HG03575 (cell line): ENCODE measurements around the gene KIF26B.

Experiments
- ATAC-seq: cut with Tn5 transposase; IDR thresholded peaks from one replicate; pipeline ENCODE4 v1.9.1; 2021; ENCODE audit not compliant: unreplicated experiment, insufficient number of reproducible peaks, low FRiP score; ENCODE audit errors: extremely low read depth

KIF26B gene

DNA sequence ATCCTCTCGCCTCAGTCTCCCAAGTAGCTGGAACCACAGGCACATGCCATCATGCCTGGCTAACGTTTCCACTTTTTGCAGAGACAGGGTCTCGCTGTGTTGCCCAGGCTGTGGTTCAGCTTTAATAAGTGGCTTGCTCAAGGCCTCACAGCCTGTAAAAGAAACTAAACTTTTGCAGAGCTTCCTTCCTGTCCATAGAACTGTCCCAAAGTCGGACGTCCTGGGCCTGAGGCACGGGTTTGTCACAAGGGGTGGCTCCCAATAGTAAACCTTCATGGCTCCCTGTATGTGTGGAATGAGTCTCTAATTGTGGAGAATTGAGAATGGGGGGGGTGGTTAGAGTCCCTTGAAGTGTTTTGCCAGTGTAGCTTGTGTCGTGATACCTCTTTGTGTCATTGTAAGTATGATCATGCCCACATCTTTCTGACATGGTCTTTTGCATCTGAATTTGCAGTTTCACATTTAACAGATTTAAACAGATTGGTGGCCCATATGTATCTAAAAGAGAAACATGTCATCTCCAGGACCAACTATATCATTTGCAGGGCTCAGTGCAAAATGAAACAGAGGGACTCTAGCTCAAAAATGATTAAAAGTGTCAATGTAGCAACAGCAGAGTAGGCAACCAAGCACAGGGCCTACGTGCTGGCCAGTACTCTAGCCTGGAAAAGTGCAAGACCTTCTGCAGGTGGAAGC, 332.1 kb downstream of the KIF26B start:
- ATAC-seq = no peak

DNA sequence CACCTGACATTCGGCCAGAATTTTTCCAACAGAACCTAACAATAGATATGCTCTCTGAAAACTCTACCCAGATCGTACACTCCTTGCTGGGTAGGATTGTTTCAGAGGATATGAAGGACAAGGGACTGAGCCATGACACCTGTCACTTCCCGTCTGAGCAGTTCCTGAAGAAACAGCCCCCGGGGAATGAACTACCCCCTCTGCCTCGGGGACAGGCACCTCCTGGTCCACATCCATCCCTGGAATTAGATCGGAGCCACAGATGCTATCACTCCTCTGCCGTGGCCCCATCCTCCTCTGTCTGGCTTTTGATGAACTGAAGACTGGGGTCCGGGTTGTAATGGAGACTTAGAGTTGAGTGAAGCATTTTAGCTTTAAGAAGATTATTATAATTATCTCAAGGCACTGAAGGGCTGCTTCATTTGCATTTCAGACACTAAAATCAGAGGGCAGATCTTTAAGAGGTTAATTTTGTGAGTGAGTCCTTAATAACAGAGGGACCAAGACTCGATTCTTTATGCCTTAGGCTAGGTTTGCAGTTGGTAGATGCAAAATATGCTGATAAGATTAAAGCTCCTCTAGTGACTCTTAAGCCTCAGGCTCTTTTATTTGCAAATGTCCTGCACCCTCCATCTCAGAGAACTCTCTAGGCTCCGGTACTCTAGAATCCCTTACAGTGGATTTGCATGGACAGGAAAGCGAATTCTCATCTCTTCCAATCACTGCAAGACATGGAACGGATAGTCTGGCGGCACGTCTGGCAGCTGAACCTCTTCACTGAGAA, 333.8 kb downstream of the KIF26B start:
- no peak for ATAC-seq

DNA sequence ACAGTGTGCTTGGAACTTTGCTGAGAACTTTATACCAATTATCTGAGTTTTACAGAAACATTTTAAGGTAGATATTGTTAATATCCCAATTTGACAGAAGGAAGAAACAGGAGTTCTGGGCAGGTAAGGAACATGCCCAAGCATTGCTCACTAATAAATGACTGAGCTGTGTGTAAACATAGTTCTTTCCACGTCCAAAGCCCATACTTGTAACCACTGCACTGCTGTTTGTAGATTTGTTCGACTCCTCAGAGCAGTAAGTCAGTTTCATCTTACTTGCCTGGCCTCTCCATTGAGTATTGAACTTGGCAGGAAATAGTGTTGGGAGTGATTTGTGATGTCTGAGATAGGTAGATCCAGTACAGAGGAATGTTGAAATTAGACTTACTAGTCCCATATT, 335.1 kb downstream of the KIF26B start:
- ATAC-seq = no peak

DNA sequence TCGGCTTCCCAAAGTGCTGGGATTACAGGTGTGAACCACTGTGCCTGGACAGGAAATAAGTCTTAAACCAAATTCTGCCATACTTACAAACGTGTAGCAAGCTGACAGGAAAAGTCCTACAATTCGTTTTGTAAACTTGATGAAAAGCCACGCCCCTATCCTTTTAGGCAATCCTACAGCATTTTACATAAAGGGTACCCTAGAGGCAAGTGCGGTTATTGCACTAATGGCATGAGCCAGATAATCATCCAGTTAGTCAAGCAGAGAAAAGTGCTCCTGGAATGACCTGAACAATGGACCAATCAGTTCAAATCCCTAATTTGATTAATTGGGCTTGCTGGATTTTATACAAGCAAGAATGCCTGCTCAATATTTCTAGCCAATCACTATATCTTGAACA, 338.2 kb downstream of the KIF26B start:
- ATAC-seq = no peak

DNA sequence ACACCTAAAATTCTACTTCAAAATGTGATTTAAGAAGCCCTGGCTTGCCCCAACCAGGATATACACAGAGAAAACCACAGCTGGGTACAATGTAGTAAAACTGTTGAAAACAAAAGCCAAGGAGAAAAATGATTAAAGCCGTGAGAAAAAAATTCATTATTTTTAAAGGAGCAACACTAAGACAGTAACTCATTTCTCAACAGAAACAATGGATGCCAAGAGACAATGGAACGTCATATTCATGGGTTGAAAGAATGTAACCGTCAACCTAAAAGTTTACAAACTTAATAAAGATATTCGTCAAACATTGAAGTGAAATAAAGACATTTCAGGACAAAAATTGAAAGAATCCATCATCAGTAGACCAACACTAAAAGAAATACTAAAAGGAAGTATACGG, 340.9 kb downstream of the KIF26B start:
- ATAC-seq = no peak

DNA sequence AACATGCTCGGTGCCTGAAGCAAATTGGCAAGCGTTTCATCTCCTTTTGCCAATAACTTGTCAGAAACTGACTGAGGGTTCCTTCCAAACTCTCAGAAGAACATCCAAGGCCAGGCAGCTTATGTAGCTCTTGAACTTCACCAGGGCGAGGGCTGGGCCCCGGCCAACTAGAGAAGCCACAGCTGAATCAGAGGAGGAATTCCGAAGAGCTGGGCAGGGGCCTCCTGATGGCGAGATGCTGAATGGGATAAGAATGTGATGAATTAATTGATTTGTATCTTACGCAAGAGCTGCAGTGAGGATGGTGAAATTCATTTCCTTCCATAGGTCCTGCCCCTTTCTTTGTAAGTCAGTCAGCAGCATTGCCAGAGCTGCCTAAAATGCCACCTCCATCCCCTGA, 345.8 kb downstream of the KIF26B start:
- ATAC-seq = no peak

DNA sequence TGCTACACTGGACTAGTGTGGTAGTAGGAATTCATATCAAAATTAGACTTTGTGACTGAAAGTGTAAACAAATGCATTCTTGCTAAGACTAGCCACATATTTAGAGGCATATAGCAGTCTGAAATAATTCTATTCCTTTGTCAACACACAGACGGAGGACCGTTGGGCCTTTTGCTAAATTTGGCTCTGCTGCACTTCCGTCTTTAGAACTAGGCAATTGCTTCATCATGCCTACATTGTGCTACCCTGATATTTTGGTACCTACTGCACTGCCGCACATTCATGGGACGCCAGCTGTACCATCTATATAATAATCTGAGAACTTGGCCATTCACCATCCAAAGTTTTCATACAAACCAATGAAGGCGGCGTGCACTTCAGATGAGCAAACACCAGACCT, 346.8 kb downstream of the KIF26B start:
- no peak for ATAC-seq

DNA sequence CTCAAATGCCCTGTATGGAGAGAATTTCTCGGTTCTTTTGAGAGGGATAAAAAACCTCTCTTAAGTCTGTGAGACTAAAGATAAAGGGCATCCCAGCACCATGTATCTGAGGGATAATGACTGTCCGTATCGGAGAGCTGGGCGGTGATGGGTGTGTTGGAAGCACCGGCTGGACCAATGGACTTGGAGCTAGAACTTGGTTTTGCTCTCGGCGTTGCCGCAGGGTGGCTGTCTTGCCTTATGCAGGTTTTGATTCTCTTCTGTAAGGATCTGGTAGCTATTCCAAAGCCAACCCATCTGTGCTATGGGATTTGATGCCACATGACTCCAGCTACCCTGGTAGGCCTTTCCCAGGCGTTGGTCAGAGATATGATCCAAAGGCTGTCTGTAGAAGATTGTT, 348.8 kb downstream of the KIF26B start:
- no peak for ATAC-seq

DNA sequence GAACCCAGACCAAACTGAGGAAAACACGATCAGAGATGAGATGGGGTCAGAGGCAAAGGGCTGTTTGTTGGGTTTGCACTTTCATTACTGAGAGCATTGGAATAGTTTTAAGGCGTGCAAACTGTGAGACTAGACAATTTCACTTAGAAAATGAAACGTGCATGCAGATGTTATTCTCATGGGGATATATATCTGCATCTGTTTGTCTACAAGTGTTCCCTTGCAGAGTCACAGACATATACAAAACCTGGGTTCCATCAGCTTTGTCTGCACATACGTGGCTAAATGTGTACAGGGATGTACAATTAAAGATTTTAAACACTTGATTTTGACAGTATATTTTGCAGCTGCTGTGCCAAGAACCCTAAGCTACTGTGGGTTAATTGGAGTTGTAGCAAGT, 355.4 kb downstream of the KIF26B start:
- no peak for ATAC-seq

DNA sequence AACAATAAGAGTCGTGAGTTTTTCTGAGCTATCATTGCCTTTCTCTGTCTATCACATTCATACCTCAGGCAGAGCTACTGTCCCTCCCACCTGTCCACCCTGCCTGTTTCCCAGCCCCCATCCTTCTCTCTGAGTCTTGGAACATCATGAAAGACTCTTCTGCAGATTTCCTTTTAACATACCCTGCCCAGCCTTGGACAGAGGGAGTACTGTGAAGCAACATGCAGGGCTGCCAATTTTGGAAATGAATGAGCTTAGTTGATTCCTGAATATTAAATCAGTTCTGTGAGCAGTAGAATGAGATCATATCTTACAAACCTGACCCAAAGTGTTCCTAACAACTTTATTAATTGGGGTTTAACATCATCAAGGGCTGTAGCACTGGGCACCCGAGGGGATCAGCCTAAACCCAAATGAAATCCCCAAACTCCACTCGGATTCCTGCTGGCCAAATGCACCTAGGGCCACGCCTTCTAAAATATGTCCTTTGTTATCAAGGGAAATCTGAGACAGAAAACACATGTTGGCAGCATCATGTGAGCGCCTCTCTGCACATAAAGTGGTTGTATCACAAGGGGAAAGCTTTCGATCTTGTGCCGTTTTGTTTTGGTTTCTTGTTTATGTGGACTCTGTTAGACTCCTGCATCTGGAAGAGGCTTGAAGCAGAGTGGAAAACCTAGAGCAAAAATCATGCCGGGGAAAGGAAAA, 357.6 kb downstream of the KIF26B start:
- no peak for ATAC-seq

DNA sequence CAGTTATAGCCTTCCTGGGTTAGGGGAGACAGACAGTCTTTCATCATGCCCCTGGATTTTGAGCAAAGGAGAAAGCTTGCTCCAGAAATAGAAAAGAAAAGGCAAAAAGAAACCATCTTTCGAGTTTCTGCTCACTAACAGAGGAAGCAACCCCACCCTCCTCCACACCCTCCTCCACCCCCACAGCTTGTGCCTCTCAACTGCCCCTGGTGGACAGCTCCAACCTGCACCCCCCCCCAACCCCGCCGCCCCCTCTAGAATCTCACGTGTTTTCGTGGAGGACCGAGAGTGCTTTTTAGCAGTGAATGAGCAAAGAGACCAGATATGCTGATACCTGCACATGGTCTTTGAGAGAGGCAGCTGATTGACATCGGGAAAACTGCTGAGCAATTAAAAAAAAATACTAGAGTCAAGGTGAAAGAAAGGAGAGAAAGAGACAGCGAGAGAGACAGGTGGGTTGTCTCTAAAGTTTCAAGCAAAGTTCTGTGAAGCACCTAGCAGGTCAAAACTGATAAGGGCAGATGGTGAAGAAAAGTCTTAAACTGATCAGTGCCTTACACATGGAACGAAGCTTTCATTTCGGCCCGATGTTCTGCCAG, 358.3 kb downstream of the KIF26B start:
- ATAC-seq = no peak

DNA sequence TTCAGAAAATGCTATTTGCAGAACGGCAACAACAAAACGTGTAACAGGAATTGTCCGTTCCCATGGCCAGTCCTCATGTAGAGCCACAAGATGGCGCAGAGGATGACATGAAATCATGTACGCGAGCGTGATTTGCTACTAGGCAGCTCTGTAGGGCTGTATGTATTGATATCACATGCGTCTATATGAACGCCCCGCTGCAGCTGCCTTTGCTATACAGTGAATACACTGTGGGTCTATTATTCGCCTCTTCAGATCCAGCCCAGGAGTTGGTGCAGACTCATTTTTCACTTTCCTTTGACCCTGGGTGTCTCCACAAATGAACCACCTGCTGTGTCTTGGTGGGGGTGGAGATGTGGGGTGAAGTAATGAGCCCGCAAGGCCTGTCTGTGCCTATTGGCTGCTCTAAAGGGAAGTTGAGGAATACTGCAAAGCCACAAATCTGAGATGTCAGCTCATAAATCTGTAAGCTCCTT, 361.5 kb downstream of the KIF26B start:
- no peak for ATAC-seq

DNA sequence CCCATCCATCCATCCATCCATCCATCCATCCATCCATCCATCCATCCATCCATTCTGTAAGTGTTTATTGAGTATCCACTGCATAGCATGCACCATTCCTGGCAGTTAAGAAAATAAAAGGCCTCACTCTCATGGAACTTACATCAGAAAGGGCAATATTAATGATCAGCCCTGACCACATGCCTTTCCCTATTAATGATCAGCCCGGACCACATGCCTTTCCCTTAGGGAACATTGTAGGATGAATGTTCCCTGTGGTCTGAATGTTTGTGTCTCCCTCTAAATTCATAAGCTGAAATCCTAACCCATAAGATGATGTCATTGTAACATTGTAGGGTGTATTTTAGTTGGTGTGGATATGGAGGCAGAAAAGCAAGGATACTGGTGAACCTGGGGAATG, 365.8 kb downstream of the KIF26B start:
- no peak for ATAC-seq

DNA sequence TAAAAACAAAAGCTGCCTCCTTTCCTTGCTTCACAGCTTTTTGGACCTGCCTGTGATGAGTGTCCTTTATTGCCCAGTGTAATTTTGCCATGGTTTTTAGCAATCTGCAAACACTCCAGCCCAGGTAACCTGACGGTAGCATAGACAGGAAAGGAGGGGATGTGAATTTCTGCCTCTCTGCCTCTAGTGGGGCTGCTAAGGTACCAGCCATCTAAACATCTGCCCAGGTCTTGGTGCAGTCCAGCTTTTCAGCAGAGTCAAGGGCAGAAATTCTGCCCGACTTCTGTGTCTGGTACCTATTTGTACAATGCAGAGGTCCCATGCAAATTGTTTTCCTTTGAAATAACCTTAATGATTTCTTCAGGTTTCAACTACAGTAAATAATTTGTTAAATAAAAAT, 371.4 kb downstream of the KIF26B start:
- ATAC-seq = no peak

DNA sequence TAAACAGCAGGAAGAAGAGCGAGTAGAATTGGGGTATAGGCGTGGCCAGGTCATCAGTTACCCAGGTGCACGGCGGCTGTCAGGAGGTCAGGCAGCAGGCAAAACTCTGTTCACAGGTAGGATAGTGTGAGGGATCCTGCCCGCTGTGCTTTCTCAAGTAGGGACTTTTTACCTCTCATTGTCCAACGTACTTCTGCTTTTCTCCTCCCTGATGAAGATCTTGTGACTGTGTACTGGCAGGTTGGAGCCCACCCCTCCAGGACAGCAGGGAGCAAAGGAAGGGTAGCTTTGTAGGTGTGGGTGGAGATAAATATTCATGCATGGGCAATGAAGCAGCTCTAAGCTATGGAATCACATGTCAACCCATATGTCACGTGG, 373.5 kb downstream of the KIF26B start:
- ATAC-seq = no peak

DNA sequence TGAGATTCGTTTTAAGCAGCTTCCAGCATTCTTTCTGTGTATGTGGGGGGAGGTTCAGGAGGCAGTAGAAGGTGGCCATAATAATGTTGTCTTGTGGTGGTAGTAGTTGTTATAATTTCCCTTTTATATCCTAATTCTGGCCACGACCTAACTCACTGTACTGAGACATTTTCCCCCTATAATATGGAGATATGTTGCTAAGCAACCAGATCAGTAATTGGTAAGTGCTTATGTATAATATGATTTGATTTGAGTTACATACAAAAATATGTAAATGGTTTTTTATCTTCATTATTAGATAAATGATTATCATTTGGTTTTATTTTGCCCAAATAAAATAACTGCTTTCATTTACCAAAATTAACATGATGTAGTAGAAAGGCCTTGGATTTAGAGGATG, 376.2 kb downstream of the KIF26B start:
- no peak for ATAC-seq

DNA sequence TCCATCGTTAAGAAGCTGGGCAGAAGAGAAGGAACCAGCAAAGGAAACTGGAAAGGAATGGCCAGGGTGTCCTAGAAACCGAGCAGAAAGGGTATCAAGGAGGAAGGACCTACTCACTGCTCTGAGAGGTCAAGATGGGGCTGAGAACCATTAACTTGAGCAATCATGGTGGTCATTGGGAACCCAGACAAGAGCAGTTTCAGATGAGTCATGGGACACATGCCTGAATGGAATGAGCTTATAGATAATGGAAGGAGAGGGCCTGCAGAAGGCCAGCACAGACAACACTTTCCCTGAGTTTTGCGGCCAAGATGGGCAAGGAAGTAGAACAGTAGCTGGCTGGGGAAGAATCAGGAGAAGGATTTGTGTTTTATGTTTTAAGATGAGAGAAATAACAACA, 383.2 kb downstream of the KIF26B start:
- ATAC-seq = no peak

DNA sequence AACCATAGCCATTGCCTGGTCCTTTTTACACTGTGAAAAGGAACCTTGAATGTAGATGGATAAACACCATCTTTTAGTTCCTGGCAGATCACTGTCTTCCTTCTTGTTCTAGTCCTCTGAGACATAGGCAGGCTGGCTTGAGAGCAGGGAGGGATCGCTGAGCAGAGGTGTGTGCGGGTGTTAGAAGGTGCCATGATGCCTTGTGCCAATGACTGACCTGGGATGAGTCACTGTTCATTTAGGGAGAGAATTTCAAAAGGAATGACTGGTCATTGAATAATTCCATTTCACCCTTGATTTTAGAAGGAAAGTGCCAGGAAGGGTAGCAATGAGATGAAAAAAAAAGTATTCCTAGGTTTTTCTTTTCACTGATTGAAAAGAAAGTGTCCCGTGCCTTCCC, 383.9 kb downstream of the KIF26B start:
- ATAC-seq = no peak

DNA sequence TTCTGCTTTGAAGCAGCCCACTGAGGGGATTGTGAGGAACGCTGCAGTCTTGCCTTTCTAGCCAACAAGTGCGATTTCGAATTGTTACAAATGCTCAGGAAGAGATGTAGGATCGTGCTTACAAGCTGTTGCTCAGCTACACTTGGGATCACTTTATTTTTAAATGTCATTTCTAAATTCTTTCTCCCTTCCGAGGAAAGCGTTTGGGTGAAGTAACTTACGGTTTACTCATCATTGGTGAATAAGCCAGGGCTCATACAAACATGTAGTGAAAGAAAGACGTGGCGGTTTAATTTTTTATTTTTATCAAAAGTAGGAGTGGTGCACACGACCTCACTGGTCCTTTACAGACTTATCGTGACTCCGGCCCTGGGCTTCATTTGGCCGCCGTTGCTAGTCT, 386.6 kb downstream of the KIF26B start:
- ATAC-seq = no peak

DNA sequence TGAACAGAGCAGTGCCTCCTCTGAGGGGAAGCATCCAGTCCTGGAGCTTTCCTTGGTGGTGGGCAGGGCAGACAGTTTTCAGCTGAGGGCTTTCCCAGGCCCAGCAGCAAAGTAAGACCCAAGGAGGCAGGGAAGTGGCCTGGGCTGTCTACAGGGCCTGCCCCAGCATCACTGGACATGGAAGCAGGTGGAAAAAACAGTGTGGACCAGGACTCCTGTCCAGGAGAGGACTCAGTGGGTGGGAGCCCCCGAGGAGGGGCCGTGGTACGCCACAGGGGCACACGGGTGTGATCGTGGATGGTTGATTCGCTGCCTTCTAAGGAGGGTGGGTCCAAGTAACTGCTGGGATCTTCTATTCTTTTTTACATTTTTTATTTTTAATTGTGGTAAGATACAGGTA, 387.6 kb downstream of the KIF26B start:
- no peak for ATAC-seq
